GM19438 (cell line): ENCODE measurements around the gene MEGF9.
"Not testable (repeated sequence)": the region's sequence is repeated elsewhere in the genome, so short reads cannot be mapped to it uniquely, and the experiment has no call there.

Experiments used
- ATAC-seq: cut with Tn5 transposase; IDR thresholded peaks from one replicate; pipeline ENCODE4 v1.9.1; 2021; ENCODE audit warnings: low read depth; ENCODE audit not compliant: unreplicated experiment

MEGF9 gene

DNA sequence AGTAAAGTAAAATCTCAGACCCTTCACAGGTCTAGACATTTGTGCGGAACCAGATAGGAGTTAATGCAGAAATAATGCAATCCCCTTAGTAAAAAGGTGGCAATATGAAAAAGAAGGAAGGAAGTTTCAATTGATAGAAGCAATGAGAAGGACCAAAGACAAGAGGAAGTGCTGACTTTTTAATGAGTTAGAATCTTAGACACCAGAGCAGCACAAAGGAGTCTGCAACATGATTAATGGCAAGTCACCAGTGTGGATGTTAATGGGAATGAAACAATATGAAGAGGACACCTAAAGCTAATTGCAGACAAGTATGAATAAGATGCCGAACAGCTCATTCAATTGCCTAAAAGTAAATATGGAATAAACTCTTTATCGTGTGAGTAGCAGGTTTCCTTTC, 50.9 kb downstream of the MEGF9 start:
- ATAC-seq, result no peak

DNA sequence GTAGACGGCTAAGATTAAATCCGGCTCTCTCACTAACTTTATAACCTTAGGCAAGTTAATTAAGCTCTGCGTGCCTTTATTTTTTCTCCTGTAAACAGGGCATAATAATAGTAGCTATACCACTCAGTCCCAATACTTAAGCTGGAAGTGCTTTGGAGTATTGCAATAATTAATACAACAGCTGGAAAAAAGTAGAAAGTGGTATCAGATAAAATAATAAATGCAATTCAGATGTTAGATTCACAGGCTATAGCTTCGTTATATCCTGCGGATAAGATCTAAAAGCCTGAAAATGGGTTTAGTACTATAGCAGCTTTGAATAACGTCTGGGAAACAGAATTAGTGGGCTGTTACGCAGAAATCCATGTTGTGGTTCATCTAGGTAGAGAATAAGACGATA, 51.8 kb downstream of the MEGF9 start:
- no peak for ATAC-seq

DNA sequence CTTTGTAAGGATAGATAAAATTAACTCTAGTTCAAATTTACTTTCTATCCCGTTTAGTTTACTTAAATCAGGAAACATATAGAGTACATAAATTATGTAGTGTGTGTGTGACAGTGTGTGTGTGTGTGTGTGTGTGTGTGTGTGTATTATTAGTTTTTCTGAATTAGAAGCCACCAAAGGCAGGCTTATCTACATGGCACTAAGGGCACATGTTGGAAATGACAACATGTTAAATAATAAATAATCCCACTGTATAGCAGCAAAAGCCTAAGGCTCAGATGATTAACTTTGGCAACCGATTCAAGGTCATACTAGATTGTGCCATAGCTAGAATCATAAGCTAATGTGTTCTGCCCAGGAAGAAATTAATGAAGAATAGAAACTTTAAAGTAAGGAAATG, 54.6 kb downstream of the MEGF9 start:
- ATAC-seq, result no peak

DNA sequence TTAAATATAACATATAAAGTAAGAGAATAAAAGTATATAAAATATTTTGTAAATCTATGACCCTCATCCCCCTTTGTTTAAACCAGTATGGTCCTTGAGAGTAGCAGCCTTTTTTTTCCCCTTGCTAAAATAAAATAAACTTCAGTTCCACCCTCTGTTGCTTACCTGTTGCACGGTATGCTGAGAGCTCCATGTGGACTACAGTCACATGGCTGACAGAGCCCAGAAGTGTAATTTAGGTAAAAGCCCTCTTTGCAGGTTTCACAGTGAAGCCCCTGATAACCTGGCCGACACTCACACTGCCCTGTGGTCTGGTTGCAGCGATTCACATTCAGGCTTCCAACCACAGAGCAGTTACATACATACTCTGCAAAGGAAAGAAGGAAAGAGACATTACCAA, 55.1 kb downstream of the MEGF9 start:
- no peak for ATAC-seq

DNA sequence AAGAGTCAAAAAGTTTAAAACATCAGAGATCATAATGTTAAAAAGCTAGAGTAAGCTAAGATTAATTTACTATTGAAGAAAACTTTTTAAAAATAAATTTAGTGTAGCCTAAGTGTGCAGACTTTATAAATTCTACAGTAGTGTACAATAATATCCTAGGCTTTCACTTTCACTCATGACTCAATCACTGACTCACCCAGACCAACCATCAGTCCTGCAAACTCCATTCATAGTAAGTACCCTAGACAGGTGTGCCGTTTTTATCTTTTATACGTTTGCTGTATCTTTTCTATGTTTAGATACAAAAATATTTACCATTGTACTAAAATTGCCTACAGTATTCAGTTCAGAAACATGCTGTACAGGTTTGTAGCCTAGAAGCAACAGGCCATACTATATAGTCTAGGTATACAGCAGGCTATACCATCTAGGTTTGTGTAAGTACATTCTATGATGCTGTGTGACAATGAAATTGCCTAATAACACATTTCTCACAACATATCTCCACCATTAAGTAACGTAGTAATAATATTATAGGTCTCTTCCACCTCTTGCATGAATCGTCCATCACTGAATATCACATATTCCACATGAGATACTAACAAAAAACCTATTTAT, 59.2 kb downstream of the MEGF9 start:
- no peak for ATAC-seq

DNA sequence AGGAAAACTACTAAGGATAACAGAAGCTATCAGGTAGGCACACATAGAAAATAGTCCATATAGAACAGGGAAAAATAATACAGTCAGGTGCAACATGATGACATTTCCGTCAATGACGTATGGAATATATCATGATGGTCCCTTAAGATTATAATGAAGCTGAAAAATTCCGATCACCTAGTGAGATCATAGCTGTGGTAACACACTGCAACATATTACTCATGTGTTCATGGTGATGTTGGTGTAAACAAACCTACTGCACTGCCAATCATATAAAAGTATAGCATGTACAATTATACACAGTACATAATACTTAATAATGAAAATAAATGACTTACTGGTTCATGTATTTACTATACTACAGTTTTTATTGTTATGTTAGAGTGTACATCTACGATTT, 60.0 kb downstream of the MEGF9 start:
- ATAC-seq, result no peak

DNA sequence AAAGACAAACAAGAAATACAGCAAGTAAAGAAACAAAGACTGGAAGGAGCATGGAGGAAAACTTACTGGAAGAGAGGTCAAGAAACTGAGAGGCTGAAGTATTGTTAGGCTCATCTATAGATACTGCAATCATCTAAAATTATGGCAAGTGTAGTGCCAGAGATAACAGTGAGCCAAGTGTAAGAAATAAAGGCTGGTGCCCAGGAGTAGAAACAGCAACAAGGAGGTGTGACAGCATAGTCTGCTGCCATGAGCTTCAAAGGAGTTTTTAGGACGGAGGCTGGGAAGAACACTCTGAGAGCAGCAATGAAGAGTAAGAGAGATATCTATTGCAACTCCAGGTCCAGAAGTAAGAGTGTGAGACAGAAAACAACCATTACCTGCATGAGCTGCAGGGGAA, 60.5 kb downstream of the MEGF9 start:
- no peak for ATAC-seq

DNA sequence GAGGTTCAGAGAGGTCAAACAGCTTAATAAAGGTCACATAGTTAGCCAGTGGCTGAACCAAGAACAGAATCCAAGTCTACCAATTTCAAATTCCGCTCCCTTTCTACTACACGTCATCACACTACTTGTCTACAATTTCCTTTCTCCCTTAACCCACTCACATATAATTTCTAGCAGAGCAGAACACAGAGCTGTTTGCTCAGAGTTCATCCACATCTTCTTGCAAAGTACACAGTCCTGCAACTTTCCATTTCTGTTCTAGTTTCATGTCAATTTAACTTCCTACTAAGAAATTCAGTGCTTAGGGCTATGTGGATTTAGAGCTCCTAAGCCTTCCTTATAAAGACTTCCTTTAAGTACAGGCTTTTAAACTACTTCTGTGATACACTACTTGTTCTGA, 61.3 kb downstream of the MEGF9 start:
- ATAC-seq, result no peak

DNA sequence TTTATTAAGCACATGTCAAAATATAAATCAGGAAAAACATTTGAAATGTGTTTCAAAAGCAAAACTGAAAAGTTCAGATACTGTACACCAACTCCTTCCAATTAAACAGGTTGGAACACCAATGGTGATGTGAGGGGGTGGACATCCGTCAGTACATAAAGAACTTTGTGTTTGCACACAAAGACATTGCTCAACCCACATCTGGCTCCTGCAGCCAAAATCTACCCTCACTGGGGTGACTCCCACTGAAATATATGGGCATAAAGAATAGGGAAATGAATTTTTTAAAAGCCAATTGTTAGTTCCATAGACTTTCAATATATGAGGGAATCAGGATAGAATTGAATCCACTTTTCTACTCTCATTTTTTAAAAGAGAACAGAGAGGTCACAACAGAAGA, 63.9 kb downstream of the MEGF9 start:
- ATAC-seq, result no peak

DNA sequence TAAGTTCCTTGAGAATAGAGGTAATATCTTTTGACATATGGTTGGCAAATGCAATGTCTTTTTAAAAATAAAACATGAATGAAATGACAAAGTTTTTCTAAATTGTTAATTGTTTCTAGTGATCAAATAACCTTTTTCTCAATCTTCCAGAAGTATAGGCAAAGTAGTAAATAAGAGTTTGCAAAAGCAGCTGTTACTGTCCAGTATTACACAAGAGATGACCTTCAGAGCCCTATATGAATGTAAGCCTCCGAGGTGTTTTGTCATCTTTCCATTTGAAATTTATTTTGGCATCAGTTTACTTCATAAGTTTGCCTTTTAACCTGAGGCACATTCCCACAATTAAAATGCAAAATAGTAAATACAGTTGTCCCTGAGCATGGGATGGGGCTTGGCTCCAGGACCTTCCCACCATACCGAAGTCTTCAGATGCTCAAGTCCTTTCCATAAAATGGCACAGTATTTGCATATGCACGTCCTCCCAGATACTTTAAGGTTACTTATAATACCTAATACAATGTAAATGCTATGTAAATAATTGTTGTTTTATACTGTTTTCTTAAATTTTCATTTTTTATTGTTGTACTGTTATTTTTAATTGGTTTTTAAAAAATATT, 65.6 kb downstream of the MEGF9 start:
- ATAC-seq, result no peak

DNA sequence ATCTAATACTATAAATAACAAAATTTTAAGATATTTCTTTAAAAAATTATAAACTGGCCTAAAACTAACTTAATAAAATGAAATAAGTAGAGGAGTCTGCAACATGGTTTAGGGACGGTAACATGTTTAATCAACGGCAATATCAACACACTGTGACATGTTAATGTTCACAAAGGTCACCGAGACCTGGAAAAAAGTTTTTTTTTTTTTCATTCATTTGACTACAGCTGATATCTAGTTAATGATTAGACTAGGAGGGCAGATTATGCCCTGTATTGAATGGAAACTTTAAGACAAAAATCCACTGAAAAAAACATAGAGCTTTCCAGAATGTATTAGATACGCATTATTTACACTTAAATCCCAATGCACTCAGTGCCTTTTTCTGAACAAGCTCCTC, 67.3 kb downstream of the MEGF9 start:
- no peak for ATAC-seq

DNA sequence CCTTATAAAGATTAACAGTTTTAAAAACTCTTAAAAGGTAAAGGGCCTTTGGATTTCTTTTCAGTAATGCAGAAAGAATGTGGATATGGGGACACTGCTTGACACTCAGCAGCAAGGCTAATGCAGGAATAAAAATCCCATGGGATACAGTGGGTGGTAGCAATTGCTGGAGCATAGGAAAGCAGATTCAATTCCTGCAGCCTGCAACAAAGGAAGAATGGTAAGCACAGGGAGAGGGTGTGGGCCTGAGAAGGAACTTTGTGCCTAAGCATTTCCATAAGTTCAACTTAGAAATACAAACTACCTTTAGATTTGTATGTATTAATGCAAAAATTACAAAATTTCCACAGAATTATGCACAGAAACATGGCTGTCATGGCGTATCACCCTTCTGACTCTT, 68.5 kb downstream of the MEGF9 start:
- no peak for ATAC-seq

DNA sequence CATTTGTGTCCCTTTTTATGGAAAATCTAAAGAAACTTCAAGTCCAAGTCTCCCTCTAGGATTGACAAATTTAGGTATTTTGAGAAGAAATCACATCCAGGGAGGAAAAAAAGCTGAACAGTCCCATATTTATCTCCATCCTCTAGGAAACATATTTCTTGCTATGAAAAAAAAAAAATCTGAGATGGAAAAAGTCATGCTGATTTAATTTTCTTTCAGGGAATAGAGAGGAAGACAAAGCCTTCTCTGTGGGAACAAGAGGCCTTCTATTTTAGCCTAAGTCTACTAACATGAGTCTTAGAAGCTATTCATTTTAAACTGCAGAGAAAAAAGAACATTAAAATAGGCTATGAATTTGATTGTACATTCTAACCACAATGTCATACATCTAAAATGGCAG, 71.2 kb downstream of the MEGF9 start:
- ATAC-seq, result no peak

DNA sequence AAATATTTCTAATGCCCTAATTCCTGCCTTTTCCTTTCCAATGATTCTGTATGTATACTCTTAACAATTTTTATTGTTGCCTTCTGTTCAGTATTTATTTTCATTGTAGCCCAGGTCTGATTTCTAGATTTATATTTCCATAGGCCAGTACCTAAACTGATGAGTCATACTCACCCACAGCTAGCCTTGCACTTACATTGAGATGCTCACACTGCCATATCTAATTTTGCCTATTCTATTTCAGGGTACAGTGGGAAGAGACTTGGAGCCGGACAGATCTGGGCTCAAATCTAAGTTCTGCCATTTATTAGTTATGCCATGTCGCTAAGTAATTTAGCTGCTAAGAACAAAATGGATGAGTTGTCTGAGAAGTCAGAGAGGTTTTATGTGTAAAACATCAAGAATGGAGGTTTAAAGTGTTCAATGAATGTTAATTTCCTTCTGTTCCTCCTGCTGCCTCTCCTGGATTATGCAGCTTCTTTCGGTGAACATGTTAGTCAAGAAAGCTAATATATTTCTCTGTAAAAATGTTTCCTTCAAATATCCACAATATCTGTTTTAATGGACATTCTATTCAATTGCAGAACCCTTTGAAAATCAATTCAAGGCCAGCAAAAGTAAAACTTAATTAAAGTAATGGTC, 72.0 kb downstream of the MEGF9 start:
- no peak for ATAC-seq

DNA sequence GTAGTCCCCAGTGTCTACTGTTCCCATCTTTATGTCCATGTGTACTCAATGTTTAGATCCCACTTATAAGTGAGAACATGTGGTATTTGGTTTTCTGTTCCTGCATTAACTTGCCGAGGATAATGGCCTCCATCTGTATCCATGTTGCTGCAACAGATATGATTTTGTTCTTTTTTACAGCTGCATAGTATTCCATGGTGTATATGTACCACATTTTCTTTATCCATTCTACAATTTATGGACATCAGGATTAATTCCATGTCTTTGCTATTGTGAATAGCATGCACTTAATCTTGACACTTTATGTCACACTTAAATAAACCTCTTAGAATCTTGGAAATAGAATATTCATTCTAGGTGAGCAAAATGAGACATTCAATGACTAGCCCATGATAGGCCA, 73.4 kb downstream of the MEGF9 start:
- not testable (repeated sequence) for ATAC-seq

DNA sequence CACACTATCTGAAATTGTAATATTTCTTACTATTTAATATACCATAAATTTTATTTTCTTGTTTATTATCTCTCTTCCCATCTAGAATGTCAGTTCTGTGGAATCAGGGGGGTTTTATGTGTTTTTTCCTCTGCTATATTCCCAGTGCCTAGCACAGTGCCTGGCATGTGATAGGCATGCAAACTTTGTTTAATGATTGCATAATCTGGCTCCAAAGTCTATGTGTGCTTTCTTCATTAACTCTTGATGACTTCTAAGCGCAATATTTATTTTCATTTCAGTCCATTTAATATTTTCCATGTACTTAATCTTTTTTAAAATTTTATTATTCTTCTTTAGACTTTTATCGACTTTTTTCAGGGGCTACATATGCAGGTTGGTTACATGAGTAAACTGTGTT, 73.9 kb downstream of the MEGF9 start:
- no peak for ATAC-seq

DNA sequence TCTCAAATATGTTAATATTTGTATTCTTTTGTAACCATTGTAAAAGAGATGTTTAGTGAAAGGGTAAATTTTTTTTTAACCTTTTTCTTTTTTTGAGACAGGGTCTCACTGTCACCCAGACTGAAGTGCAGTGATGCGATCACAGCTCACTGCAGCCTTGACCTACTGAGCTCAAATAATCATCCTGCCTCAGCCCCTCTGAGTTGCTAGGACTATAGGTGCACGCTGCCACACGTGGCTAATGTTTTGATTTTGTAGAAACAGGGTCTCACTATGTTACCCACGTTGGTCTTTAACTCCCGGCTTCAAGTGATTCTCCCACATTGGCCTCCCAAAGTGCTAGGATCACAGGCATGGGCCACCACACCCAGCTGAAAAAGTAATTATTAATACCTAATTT, 76.4 kb downstream of the MEGF9 start:
- no peak for ATAC-seq

DNA sequence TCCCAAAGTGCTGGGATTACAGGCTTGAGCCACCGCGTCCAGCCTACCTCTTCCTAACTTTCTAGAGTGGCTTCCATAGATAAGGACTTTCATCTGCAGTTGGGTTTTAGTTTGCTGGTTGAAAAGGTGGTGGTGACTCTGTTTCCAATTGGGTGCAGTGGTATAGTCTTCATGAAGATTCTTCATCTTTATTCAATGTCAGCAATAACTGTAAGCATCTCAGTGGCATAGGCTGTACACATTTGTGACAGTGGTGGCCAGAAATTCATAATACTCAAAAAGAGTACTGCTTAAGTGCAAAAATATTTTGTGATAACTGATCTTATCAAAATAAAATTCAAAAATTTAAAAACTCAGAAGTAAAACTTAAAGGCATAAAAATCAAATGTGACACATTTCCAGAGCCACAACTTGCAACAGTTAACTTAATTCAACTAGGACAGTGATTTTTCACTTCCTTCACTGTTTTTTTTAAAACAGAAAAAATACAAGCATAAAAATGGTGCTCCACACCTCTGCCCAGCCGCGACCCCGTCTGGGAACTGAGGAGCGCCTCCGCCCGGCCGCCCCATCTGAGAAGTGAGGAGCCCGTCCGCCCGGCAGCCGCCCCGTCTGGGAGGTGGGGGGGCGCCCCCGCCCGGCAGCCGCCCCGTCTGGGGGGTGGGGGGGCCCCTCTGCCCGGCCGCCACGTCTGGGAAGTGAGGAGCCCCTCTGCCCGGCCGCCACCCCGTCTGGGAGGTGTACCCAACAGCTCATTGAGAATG, 77.9 kb downstream of the MEGF9 start:
- ATAC-seq, result no peak

DNA sequence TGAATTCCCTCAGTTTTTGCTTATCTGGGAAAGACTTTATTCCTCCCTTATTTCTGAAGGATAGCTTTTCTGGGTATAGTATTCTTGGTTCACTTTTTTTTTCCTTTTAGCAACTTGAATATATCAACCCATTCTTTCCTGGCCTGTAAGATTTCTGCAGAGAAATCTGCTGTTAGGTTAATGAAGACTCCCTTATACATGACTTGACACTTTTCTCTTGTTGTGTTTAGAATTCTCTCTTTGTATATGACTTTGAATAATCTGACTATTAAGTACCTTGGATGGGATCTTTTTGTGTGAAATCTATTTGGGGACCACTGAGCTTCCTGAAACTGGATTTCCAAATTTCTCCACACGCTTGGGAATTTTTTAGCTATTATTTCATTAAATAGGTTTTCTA, 79.3 kb downstream of the MEGF9 start:
- ATAC-seq, result no peak

DNA sequence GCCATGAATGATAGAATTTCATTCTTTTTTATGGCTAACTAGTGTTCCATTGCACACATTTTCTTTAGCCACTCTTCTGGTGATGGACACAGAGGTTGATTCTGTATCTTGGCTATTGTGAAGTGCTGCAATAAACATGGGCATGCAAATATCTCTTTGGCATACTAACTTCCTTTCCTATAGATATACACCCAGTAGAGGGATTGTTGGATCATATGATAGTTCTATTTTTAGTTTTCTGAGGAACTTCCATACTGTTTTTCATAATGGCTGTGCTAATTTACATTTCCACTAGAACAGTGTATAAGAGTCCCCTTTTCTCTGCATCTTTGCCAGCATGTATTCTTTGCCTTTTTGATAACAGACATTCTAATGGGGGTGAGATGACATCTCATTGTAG, 83.9 kb downstream of the MEGF9 start:
- ATAC-seq, result no peak

DNA sequence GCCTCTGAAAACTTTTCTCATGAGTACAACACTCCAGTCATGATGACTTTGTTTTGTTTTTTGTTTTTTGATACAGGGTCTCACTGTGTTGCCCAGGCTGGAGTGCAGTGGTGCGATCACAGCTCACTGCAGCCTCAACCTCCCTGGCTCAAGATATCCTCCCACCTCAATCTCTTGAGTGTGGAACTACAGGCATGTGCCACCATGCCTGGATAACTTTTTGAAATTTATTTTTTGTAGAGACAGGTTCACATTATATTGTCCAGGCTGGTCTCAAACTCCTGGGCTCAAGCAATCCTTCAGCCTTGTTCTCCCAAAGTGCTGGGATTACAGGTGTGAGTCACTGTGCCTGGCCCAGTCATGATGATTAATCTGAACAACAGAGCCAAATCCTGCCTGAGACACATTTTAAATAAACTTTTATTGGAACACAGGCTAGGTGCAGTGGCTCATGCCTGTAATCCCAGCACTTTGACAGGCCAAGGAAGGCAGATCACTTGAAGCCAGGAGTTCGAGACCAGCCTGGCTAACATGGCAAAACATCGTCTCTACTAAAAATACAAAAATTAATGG, 85.3 kb downstream of the MEGF9 start:
- ATAC-seq, result not testable (repeated sequence)
